ENCODE results near the gene TFPI.

GRCh38 chr2:187577310-187577709 is 23.1 kb upstream of the TFPI start:
- TF ChIP-seq, protein P1, sequence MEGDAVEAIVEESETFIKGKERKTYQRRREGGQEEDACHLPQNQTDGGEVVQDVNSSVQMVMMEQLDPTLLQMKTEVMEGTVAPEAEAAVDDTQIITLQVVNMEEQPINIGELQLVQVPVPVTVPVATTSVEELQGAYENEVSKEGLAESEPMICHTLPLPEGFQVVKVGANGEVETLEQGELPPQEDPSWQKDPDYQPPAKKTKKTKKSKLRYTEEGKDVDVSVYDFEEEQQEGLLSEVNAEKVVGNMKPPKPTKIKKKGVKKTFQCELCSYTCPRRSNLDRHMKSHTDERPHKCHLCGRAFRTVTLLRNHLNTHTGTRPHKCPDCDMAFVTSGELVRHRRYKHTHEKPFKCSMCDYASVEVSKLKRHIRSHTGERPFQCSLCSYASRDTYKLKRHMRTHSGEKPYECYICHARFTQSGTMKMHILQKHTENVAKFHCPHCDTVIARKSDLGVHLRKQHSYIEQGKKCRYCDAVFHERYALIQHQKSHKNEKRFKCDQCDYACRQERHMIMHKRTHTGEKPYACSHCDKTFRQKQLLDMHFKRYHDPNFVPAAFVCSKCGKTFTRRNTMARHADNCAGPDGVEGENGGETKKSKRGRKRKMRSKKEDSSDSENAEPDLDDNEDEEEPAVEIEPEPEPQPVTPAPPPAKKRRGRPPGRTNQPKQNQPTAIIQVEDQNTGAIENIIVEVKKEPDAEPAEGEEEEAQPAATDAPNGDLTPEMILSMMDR (IDR thresholded peaks at IDR 0.05): no peak
- no peak for TF ChIP-seq ZNF416 (CRISPR knock-in tag; IDR thresholded peaks at IDR 0.05)
- TF ChIP-seq MAX (CRISPR knock-in tag; IDR thresholded peaks at IDR 0.05): no peak
- no peak for TF ChIP-seq ATF2 (CRISPR knock-in tag; IDR thresholded peaks at IDR 0.05; ENCODE audit: borderline replicate concordance, low read depth)
- TF ChIP-seq NR2C2 (CRISPR knock-in tag; IDR thresholded peaks at IDR 0.05): no peak
- no peak for TF ChIP-seq NFYB (CRISPR knock-in tag; conservative IDR thresholded peaks at IDR 0.05; ENCODE audit: low read depth)
- TF ChIP-seq ZNF423 (CRISPR knock-in tag; IDR thresholded peaks at IDR 0.05): no peak
- no peak for TF ChIP-seq PRDM15 (CRISPR knock-in tag; IDR thresholded peaks at IDR 0.05)
- no peak for TF ChIP-seq TEAD4 (CRISPR knock-in tag; IDR thresholded peaks at IDR 0.05)
- no peak for TF ChIP-seq ZNF219 (CRISPR knock-in tag; IDR thresholded peaks at IDR 0.05; ENCODE audit: borderline replicate concordance)
